ELR (cell line): ENCODE data around the gene ABCB8.

Experiments used
- DNase-seq: peaks from one replicate; pipeline ENCODE4 v3.0.0-alpha.2; 2015; ENCODE audit warnings: low read depth

The ABCB8 gene

DNA sequence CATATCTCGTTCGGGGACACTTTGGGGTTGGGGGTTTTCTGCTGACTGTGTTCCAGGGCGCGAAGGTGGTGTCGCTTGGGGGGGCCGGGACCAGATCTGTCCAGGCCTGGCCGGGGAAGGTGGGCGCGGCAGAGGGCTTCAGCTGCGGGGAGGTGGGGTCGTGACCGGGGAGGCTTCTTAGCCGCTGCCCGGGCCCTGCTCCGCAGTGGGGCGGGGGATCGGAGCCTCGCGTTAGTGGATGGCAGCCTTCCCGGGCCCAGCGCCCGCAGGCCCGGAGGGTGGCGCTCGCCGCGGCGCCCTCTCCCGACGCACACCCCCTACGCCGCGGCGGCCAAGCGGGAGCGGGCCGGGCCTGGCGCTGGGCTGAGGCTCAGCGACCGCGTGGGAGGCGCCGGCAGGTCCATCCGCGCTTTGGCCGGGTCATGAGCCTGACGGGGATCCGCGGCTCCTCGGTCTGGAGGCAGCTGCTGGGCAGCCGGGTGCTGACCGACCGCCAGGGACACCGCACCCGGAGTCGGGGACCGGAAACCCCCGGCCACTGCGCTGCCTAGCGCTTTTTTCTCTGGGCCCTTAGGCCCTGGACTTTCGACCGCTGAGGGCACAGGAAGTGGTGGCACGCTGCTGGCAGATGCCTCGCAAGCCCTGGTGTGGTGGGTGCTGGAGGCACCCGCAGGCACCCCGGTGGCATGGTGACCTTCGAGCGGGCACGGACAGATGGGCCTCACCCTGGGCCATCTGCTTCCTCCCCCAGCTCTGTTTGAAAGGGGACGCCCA, 59.2 kb downstream of the ABCB8 start:
- DNase-seq, result peak; percentile 66

DNA sequence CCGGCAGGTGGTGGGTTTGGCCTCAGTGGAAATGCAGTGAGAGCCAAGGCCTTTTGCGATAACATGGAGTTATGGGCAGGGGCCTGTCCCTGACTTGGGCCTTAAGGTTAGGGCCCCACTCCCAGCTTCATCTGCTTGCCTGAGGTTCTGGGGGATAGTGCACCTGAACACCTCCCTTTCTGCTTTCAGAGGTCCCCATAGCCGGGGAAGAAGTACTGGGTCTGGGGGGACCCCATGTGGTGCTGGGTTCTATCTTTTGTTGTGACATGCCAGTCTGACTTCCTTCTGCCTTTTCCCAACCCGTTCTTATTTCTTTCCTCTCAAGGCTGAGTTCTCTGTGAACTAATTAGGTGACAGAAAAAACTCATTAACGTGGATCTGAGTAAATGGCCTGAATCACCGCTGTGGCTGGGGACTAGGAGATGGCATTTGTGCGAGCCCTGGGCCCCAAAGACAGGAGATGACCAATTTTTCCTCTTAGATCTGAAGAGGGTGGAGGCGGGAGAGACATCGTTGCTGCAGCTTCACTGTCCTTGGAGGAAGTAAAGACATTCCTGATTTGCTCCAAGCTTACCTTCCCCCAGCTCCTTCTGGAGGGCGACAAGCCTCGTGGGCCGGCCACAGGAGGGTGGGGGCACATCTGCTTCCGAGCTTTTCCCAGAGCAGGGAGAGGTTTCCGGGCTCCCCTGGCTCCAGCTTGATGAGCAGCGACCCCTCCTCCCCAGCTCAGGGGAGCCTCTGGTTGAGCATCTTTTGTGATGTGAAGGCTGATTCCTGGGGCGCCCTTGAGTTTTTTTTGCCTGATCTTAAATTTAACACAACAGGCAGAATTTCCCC, 60.0 kb downstream of the ABCB8 start:
- peak; percentile 64 for DNase-seq

DNA sequence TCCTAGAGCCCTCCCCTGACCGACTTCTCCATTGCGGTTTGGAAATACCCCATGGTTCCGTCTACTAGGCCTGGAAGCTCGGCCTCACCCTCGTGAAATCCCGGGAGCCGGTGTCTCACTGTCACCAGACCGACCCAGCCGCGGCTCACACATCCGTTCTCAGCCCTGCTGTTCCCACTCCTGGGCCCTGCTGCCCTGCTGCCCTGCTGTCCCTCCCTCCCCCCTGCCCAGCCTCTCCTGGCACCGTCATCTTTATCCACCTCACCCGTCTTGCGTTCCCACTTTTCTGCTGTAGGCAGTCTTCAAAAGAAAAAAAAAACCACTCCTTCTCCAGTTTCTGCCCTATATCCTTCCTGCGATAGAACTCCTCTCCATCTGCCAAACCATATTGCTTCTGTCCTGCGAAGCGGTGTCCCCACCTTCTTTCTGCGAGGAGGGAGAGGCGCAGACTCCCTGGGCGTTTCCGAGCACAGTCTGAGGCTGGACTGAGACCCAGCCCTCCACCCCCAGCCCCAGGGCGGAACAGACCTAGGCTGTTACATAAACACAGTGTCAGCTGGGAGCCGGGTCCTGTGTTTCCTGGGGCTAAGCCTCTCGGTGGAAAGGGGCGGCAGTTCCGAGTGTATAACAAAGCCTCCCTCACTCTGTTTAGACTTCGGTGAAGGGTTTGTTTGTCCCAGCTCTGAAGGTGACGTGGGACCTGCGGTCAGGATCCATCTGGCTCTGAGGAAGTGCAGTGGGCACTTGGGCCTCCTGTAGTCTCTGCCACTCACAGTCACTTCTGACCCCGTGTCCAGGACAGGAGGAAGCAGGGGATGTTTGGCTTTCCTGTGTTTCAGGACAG, 60.8 kb downstream of the ABCB8 start:
- DNase-seq, result peak; percentile 80

DNA sequence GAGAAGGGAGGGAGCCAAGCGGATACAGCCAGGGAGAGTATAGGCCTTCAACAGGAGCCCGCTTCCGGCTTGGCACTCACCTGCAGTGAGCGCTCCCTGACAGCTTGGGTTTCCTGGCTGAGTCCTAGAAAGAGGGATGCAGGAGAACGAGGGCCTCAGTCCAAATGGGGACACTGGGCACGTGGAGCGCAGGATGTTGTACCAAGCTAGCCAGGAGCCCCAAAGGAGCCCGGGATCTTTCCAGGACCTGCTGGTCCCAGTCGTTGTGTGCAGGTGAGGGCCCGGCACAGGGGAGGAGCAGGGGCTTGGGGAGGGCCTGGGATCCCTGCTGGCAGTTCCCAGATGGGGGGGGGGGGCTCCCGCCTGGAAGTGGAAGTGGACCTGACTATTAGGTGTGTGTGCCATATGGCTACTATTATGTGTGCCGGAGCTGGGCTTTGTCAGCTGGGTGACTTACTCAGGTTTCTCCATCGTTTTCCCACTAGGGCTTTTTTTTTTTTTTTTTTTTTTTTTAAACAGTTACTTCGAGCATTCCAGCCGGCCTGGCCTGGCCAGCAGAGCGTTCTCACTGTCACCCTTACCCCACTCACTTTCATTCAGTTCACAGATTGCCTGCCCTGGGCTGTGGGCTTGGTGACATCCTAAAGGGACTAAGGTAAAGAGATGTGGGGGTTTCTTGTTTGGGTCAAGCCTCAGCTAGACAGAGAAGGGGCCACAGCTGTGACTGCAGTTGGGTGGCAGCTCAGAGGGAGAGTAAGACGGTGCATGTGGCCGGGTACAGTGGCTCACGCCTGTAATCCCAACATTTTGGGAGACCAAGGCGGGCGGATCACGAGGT, 61.9 kb downstream of the ABCB8 start:
- DNase-seq, result no peak

DNA sequence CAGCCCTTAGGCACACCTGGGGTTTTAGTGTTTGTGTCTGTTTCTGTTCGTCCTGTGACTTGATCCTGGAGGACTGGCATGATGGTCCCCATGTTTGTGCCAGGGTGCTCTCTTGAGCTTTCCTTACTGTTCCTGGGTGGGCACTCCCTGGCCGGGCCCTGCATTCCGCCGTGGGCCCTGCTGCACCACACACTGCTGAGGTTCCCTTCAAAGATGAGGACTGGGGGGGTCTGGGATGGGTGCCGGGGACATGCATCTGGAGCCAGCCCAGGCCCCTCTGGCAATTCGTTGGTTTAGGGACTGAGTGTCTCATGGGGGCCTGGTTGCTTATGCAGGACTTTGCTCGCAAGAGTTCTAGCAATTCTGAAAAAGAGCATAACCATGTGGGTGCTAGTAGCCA, 62.8 kb downstream of the ABCB8 start:
- DNase-seq, result no peak

DNA sequence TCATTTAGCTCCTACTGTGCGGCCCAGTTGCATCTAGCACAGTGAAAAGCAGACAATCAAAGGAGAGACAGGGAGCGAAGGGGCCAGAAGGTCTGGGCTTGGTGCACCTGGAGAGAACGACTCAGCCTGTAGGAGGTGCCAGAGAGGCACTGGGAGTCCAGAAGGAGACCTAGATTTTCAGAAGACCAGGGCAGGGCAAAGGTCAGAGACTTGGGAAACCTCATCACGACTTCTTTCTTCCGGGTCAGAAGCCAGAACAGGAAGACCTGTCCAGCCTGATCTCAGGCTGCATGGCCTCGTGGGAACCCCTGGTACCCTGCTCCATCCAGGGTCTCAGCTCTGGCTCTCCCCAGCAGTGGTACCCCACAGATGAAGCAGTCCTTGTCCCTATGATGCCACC, 63.2 kb downstream of the ABCB8 start:
- peak; percentile 38 for DNase-seq

DNA sequence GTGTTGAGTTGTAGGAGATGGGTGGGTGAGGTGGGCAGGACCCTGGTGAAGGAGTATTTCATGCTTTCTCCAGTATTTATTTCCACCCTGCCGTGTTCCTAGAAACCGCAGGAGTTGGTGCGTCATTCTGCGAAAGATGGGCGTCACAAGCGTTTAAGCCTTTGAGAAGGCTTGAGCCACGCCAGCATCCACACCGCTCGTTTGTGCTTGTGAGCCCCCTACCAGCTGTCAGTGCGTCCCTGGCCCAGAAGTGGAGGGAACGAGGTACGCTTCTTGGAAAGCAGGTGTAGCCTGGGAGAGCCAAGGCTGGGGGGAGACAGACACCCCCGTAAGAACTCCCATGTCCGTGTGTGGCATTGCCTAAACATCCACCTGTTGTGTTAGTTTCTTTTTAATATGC, 63.7 kb downstream of the ABCB8 start:
- no peak for DNase-seq

DNA sequence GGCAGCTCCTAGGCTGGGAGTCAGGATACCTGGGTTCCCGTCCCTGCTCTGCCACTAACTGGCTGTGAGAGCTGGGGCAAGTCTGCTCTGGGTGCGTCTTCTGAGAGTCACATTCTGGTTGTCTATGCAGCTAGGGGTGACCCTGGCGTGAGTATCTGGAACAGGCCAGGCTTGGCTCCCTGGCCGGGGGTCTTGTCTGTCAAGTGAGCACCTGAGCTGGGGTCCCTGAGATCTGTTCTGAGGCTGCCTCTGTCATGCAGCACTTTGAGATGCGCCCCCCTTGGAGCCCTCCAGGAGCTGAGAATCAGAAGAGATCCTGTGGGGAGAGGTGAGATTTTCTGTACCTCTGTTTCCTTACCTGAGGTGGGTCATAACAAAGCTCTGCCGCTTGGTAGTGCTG, 65.5 kb downstream of the ABCB8 start:
- no peak for DNase-seq

DNA sequence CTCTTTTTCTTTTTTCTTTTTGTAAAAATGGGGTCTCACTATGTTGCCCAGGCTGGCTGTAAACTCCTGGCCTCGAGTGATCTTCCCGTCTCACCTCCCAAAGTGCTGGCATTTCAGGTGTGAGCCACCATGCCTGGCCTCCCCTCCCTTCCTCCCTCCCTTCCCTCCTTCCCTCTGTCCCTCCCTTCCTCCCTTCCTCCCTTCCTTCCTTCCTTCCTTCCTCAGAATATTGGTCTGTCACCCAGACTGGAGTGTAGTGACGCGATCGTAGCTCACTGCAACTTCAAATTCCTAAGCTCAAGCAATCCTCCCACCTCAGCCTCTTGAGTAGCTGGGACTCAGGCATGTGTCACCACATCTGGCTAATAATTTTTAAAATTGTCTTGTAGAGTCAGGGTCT, 66.4 kb downstream of the ABCB8 start:
- DNase-seq, result peak; percentile 29

DNA sequence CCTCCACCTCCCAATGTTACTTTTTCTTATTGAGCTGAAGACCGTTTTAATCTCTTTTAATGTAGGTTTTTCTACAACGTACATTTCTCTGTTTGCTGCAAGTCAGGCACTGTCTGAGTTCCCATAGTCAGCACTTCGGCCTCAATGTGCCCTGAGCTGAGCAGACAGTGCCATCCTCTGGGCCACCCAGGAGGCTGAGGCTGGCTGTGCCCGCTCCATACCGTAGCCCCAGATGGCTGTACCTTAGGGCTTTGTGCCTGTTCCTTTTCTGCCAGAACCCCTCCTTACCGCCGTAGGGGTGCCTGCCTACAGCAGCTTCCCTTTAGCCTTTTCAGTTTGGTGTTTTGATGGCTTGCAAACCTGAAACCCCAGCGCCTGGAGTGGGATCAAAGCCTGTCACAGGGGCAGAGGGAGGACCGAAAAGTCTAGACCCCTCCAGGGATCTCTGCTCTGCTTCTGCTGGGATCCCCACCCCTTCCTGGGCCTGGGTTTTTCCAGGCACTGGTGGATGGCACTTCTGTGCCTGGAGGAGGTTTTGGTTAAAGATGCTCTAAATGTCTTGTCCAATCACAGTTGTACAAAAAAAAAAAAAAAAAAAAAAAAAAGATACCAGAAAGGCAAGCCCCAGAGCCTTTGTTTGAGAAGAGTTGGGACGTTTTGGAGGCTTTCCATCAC, 67.0 kb downstream of the ABCB8 start:
- DNase-seq, result no peak

DNA sequence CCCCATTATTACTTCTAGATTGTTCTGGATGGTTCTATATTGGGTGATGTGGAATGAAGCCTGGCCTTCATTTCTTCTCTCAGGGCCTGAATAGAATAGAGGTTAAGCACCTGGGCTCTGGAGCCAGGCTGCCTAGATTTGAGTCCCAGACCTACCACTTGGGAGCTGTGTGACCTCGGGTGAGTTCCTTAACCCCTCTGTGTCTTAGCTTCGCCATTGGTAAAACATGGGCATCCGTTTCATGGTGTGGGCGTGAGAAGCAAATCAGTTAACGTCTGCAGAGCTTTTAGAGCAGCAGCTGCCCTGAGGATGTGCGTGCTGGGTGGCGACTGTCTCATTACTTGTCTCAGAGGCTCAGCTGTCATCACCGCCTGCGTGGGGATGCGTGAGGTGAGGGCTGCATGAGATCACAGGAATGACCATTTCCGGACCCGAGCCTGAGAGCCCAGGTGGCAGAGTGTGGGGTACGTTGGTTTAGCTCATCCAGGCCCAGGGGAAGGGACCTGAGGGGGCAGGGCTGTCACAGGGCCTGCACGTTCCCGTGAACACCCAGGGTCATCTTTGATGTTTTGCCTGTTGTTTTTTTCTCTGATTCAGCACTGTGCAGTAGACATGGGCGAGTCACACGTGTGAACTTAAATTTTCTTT, 67.7 kb downstream of the ABCB8 start:
- DNase-seq, result no peak
